GM12891 (cell line): ENCODE data around the gene ATG4C.

ENCODE experiments used
- PAX5 ChIP-seq: IDR thresholded peaks from 2 replicates; pipeline ENCODE4 v1.6.1; 2011; ENCODE audit warnings: low read length, moderate library complexity, mild to moderate bottlenecking; ENCODE audit not compliant: insufficient read depth, severe bottlenecking
- POLR2A ChIP-seq: IDR thresholded peaks from 2 replicates; pipeline ENCODE4 v1.6.1; 2011; ENCODE audit warnings: low read depth, low read length, control low read depth
- POLR2AphosphoS5 ChIP-seq: IDR thresholded peaks from 2 replicates; pipeline ENCODE4 v1.6.1; 2011; ENCODE audit warnings: low read depth, low read length, control low read depth
- POU2F2 ChIP-seq: IDR thresholded peaks from 2 replicates; pipeline ENCODE4 v1.6.1; 2011; ENCODE audit warnings: low read depth, mild to moderate bottlenecking, control low read depth, low read length, moderate library complexity
- TAF1 ChIP-seq: IDR thresholded peaks from 2 replicates; pipeline ENCODE4 v1.6.1; 2011; ENCODE audit warnings: low read depth, low read length, control low read depth

GRCh38 chr1:62900566-62900965 lies 116.6 kb downstream of the ATG4C start:
- no peak for TF ChIP-seq POLR2A
- no peak for TF ChIP-seq TAF1
- no peak for TF ChIP-seq POLR2AphosphoS5
- TF ChIP-seq PAX5 = no peak
- TF ChIP-seq POU2F2 = no peak
